Lung (tissue), 12 donors: ENCODE measurements around the gene PRRT2. TPM values are rescaled to one million over a fixed set of nuclear protein-coding genes. Genes with fewer than 3 reads are reported as not detected.

ENCODE experiments used
- ATAC-seq: fragments of 200-7000 bp; cut with Tn5 transposase; one replicate; pipeline ENCODE4 v1.9.1; 2020; ENCODE audit warnings: moderate number of reproducible peaks; ENCODE audit not compliant: insufficient read depth, low FRiP score
- DNase-seq, 3 donors: peaks; one replicate each; pipeline ENCODE4 v3.0.0-alpha.2; 2013 to 2017
- H3K27ac ChIP-seq, 2 donors: one replicate each; pipeline ENCODE4 v1.5.1; 2013; ENCODE audit warnings: mild to moderate bottlenecking in 2 of 2, moderate library complexity in 2 of 2, control low read depth in 1 of 2, inconsistent platforms in 1 of 2, low read depth in 1 of 2, low read length in 1 of 2
- H3K27me3 ChIP-seq, 3 donors: one replicate each; pipeline ENCODE4 v1.5.1; 2013; ENCODE audit warnings: low read length in 2 of 3; ENCODE audit not compliant: control insufficient read depth in 3 of 3, insufficient read depth in 3 of 3
- H3K36me3 ChIP-seq, 4 donors: one replicate each; pipeline ENCODE4 v1.5.1; 2013; ENCODE audit warnings: low read length in 4 of 4, mild to moderate bottlenecking in 1 of 4, moderate library complexity in 1 of 4; ENCODE audit not compliant: control insufficient read depth in 4 of 4, insufficient read depth in 4 of 4
- H3K4me1 ChIP-seq, 5 donors: one replicate each; pipeline ENCODE4 v1.5.1; 2013; ENCODE audit warnings: low read length in 5 of 5, mild to moderate bottlenecking in 2 of 5, moderate library complexity in 1 of 5; ENCODE audit not compliant: control insufficient read depth in 5 of 5, insufficient read depth in 5 of 5
- H3K4me3 ChIP-seq: one replicate; pipeline ENCODE4 v1.5.1; 2013; ENCODE audit warnings: mild to moderate bottlenecking, control low read depth, moderate library complexity
- H3K9ac ChIP-seq, 2 donors: one replicate each; pipeline ENCODE4 v1.5.1; 2013; ENCODE audit warnings: low read length in 2 of 2, control low read depth in 1 of 2; ENCODE audit not compliant: insufficient read depth in 1 of 2
- H3K9me3 ChIP-seq, 4 donors: one replicate each; pipeline ENCODE4 v1.5.1; 2013; ENCODE audit warnings: low read length in 3 of 4, mild to moderate bottlenecking in 1 of 4, moderate library complexity in 1 of 4; ENCODE audit not compliant: control insufficient read depth in 4 of 4, insufficient read depth in 3 of 4
- WGBS, 2 donors: extraction: QIAGEN DNeasy Blood & Tissue Kit; methylation state at CpG; one replicate each; pipeline ENCODE4 v1.1.7; 2013; 5-methylcytosine and 5-hydroxymethylcytosine counted together
- polyA plus RNA-seq, 2 donors: library from polyadenylated mRNA; stranded (reverse); fragments of 200-250 nt; gene quantifications; one replicate each; pipeline ENCODE4 v1.2.1, GENCODE V29; 2013
- total RNA-seq, 2 donors: library from RNA; depleted of rRNA in 1 of 2; stranded (reverse); fragments of >200 nt in 1 of 2; gene quantifications; one replicate each; pipeline ENCODE4 v1.2.1, GENCODE V29; 2014 to 2021
- TF ChIP-seq, protein P1 (sequence below): IDR thresholded peaks from 2 replicates; pipeline ENCODE4 v1.5.1; 2012; ENCODE audit warnings: mild to moderate bottlenecking; ENCODE audit errors: control extremely low read depth, extremely low read depth
- donor health status: control.
- donor health status: control.
- donor health status: Bipolar disorder and iron deficiency.
- donor health status: healthy.
- donor health status: DM: yes; HTN: yes; CAD: no.

Gene PRRT2
- total and polyA plus RNA-seq, 4 donors = 0.49 to 6.5 (median 1.5) TPM

- Histone ChIP-seq H3K9ac (no peak within 1 kb of the TSS), H3K4me1 (peaks cover 8 to 50% (median 23%) of the 10 kb centered on the region in 5 donors), H3K9me3 (no peaks in the 10 kb centered on the region), H3K27ac (peak within 1 kb of the TSS; percentile 95), H3K4me3 (peak within 1 kb of the TSS; percentile 57), H3K27me3 (no peaks in the 10 kb centered on the region), H3K36me3 (peaks cover 0 to 29% (median 22%) of the 10 kb centered on the region in 4 donors)
- peak; percentile 0 for ATAC-seq
- WGBS, 2 donors = 1% methylated on average over 50 of the region's 67 CpGs; no CpG with 5 or more reads in 1 of the 2 donors
- TF ChIP-seq, protein P1, sequence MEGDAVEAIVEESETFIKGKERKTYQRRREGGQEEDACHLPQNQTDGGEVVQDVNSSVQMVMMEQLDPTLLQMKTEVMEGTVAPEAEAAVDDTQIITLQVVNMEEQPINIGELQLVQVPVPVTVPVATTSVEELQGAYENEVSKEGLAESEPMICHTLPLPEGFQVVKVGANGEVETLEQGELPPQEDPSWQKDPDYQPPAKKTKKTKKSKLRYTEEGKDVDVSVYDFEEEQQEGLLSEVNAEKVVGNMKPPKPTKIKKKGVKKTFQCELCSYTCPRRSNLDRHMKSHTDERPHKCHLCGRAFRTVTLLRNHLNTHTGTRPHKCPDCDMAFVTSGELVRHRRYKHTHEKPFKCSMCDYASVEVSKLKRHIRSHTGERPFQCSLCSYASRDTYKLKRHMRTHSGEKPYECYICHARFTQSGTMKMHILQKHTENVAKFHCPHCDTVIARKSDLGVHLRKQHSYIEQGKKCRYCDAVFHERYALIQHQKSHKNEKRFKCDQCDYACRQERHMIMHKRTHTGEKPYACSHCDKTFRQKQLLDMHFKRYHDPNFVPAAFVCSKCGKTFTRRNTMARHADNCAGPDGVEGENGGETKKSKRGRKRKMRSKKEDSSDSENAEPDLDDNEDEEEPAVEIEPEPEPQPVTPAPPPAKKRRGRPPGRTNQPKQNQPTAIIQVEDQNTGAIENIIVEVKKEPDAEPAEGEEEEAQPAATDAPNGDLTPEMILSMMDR = no peak
- DNase-seq = no peak
These were observed 5.9 kb upstream of the PRRT2 start, which contains the start of gene MAZ for GRCh38 chr16:29806099-29806579. Gene MAZ, plus strand, starts transcription at chr16:29806529. Its CDS starts 173 bp downstream, at chr16:29806702.

- TF ChIP-seq, protein P1 = no peak
- peak; percentile 57 to 66 (median 66) for DNase-seq
- H3K9me3 ChIP-seq = no peaks in the 10 kb centered on the region
- no peak overlapping the region for H3K9ac ChIP-seq
- no peaks in the 10 kb centered on the region for H3K27me3 ChIP-seq
- peak overlapping the region; percentile 54 for H3K4me3 ChIP-seq
- no peak for ATAC-seq
- H3K36me3 ChIP-seq = peaks cover 0 to 29% (median 19%) of the 10 kb centered on the region in 4 donors
- peaks cover 8 to 56% (median 25%) of the 10 kb centered on the region in 5 donors for H3K4me1 ChIP-seq
- WGBS, 2 donors = 0 to 1% methylated on average over 80 to 99 of the region's 99 CpGs
- peak overlapping the region; percentile 75 to 79 for H3K27ac ChIP-seq
These were observed 5.2 kb upstream of the PRRT2 start for GRCh38 chr16:29806641-29807425.

- peak; percentile 12 for ATAC-seq
These were observed 4.4 kb upstream of the PRRT2 start for GRCh38 chr16:29807426-29808218.

More at GRCh38 chr16:29807426-29808218, 4.4 kb upstream of the PRRT2 start:
- H3K9ac ChIP-seq = peak overlapping the region in 1 of 2 donors; percentile 46
- H3K27ac ChIP-seq = peak overlapping the region; percentile 75 to 79
- DNase-seq = peak; percentile 91 to 95 (median 93)
- TF ChIP-seq, protein P1 = no peak
- 1% methylated on average over 64 to 69 of the region's 69 CpGs for WGBS, 2 donors
- peak overlapping the region; percentile 54 for H3K4me3 ChIP-seq
- no peaks in the 10 kb centered on the region for H3K9me3 ChIP-seq
- H3K27me3 ChIP-seq = no peaks in the 10 kb centered on the region
- peaks cover 0 to 25% (median 17%) of the 10 kb centered on the region in 4 donors for H3K36me3 ChIP-seq
- H3K4me1 ChIP-seq = peaks cover 8 to 60% (median 29%) of the 10 kb centered on the region in 5 donors
